Trophoblast cell (in vitro differentiated cells and primary cell): ENCODE data around the gene RDH5.
A peak's percentile ranks its signal among the peaks of the same experiment; 100 is the strongest.

Source experiments
- DNase-seq, 2 donors: peaks; one replicate each; pipeline ENCODE4 v3.0.0-alpha.2; 2016
- H2AFZ ChIP-seq: 2 replicates; pipeline ENCODE4 v1.6.1; 2013; ENCODE audit warnings: low read length, moderate library complexity, mild to moderate bottlenecking; ENCODE audit not compliant: insufficient read depth, poor library complexity
- H2AK5ac ChIP-seq: 2 replicates; pipeline ENCODE4 v1.6.1; 2013; ENCODE audit warnings: mild to moderate bottlenecking, low read length
- H2BK120ac ChIP-seq: 2 replicates; pipeline ENCODE4 v1.6.1; 2013; ENCODE audit warnings: low read length, mild to moderate bottlenecking, moderate library complexity; ENCODE audit not compliant: insufficient read depth, poor library complexity
- H2BK12ac ChIP-seq: 2 replicates; pipeline ENCODE4 v1.6.1; 2013; ENCODE audit warnings: mild to moderate bottlenecking, low read length, moderate library complexity
- H2BK5ac ChIP-seq: 2 replicates; pipeline ENCODE4 v1.6.1; 2013; ENCODE audit warnings: low read length, low read depth, moderate library complexity, mild to moderate bottlenecking; ENCODE audit not compliant: poor library complexity
- H3K14ac ChIP-seq: 2 replicates; pipeline ENCODE4 v1.6.1; 2013; ENCODE audit warnings: mild to moderate bottlenecking, low read length
- H3K18ac ChIP-seq: 2 replicates; pipeline ENCODE4 v1.6.1; 2013; ENCODE audit warnings: mild to moderate bottlenecking, low read length
- H3K23ac ChIP-seq: 2 replicates; pipeline ENCODE4 v1.6.1; 2013; ENCODE audit warnings: low read length
- H3K27ac ChIP-seq: 2 replicates; pipeline ENCODE4 v1.5.1; 2013; ENCODE audit warnings: low read depth, mild to moderate bottlenecking, inconsistent platforms, low read length, moderate library complexity
- H3K27me3 ChIP-seq: 2 replicates; pipeline ENCODE4 v1.6.1; 2013; ENCODE audit warnings: inconsistent platforms, mild to moderate bottlenecking, low read length, moderate library complexity; ENCODE audit not compliant: insufficient read depth
- H3K36me3 ChIP-seq, 2 experiments: 1 replicate in 1 of 2; 2 replicates in 1 of 2; pipeline ENCODE4 v1.6.1; 2013; ENCODE audit warnings: low read length in 2 of 2, mild to moderate bottlenecking in 2 of 2, moderate library complexity in 1 of 2; ENCODE audit not compliant: insufficient read depth in 2 of 2, control insufficient read depth in 1 of 2
- H3K4ac ChIP-seq: 2 replicates; pipeline ENCODE4 v1.6.1; 2013; ENCODE audit warnings: low read depth, mild to moderate bottlenecking, low read length, moderate library complexity
- H3K4me1 ChIP-seq, 2 experiments: 1 replicate in 1 of 2; 2 replicates in 1 of 2; pipeline ENCODE4 v1.6.1; 2013; ENCODE audit warnings: low read length in 2 of 2, mild to moderate bottlenecking in 2 of 2, moderate library complexity in 1 of 2; ENCODE audit not compliant: insufficient read depth in 2 of 2, control insufficient read depth in 1 of 2
- H3K4me2 ChIP-seq: 2 replicates; pipeline ENCODE4 v1.6.1; 2013; ENCODE audit warnings: inconsistent platforms, mild to moderate bottlenecking, low read length, moderate library complexity
- H3K4me3 ChIP-seq: 2 replicates; pipeline ENCODE4 v1.5.1; 2013; ENCODE audit warnings: mild to moderate bottlenecking, low read depth, low read length, inconsistent platforms
- H3K79me1 ChIP-seq: one replicate; pipeline ENCODE4 v1.6.1; 2013; ENCODE audit warnings: low read length
- H3K79me2 ChIP-seq: 2 replicates; pipeline ENCODE4 v1.6.1; 2013; ENCODE audit warnings: low read length, mild to moderate bottlenecking; ENCODE audit not compliant: control insufficient read depth, insufficient read depth, poor library complexity
- H3K9ac ChIP-seq: 2 replicates; pipeline ENCODE4 v1.6.1; 2013; ENCODE audit warnings: mild to moderate bottlenecking, low read length
- H3K9me3 ChIP-seq: 2 replicates; pipeline ENCODE4 v1.6.1; 2013; ENCODE audit warnings: low read depth, mild to moderate bottlenecking, control low read depth, inconsistent platforms, low read length; ENCODE audit not compliant: insufficient read depth
- H4K12ac ChIP-seq: 2 replicates; pipeline ENCODE4 v1.6.1; 2013; ENCODE audit warnings: low read depth, mild to moderate bottlenecking, low read length, moderate library complexity
- H4K8ac ChIP-seq: 2 replicates; pipeline ENCODE4 v1.6.1; 2013; ENCODE audit warnings: low read depth, mild to moderate bottlenecking, low read length, moderate library complexity
- H4K91ac ChIP-seq: one replicate; pipeline ENCODE4 v1.6.1; 2013; ENCODE audit warnings: low read depth, mild to moderate bottlenecking, low read length, moderate library complexity
- WGBS: extraction: QIAGEN DNeasy Blood & Tissue Kit; methylation state at CpG from one replicate; pipeline ENCODE4 v1.1.7; 2013; ENCODE audit warnings: missing lambda C conversion rate; ENCODE audit not compliant: insufficient read length, insufficient coverage; ENCODE audit errors: extremely low coverage; 5-methylcytosine and 5-hydroxymethylcytosine counted together

RDH5 gene

DNA sequence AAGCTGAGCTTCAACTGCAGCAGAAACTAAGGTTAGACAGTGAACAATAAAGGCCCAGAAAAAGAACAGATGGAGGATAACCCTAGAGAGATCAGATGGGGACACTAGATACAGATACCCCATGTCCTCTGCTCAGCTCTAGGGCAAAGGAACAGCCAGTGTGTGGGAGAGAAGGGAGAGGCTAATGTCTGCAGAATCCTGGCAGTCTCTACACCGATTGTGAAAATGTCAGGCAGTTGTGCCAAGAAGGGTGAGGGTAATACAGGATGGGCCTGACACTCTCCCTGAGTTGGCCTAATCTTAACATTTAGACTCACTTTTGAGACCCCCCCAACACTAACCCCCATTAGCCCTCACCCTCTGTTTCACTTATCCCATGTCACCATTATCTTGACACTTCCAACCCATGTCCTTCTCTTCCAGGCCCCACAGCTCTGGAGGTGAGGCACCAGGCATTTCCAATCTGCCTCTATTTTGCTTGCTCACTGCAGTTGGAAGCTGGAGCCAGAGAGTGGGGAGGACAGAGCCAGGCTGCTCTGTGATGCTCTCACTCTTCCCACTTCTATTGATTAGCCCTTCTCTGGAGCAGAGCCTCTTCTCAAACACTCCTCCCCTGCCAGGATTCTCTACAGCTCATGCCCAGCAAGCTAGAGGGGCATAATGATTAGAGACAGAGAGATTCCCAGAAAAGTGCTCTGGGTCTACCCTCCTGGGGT is 7.3 kb upstream of the RDH5 start:
- Histone ChIP-seq H3K79me2 (no peaks in the 10 kb centered on the region), H3K4ac (no peak overlapping the region), H3K18ac (no peak overlapping the region), H2AFZ (no peak overlapping the region), H3K23ac (no peak overlapping the region), H3K79me1 (peaks cover 8% of the 10 kb centered on the region), H4K12ac (no peak overlapping the region), H3K9ac (no peak overlapping the region), H3K36me3 (peaks cover 0 to under 1% of the 10 kb centered on the region in 2 experiments), H2BK12ac (no peak overlapping the region), H2AK5ac (no peak overlapping the region), H3K27ac (no peak overlapping the region), H4K8ac (no peak overlapping the region), H3K9me3 (no peaks in the 10 kb centered on the region), H3K14ac (no peak overlapping the region), H3K4me3 (no peak overlapping the region), H3K27me3 (peaks cover 9% of the 10 kb centered on the region), H3K4me2 (no peak overlapping the region), H2BK120ac (no peak overlapping the region), H4K91ac (no peak overlapping the region), H2BK5ac (no peak overlapping the region), H3K4me1 (peaks cover 16% of the 10 kb centered on the region in 2 experiments)
- DNase-seq = no peak
- WGBS = no CpG with 5 or more reads among the region's 1 CpG

- no peak overlapping the region for H3K4me3 ChIP-seq
These were observed 6.5 kb upstream of the RDH5 start for GRCh38 chr12:55713721-55714120.

GRCh38 chr12:55715169-55715764 is 4.9 kb upstream of the RDH5 start:
- H3K14ac ChIP-seq = no peak overlapping the region
- no peak overlapping the region for H3K9ac ChIP-seq
- H3K79me2 ChIP-seq = no peaks in the 10 kb centered on the region
- no peak overlapping the region for H3K27ac ChIP-seq
- peak overlapping the region; percentile 34 for H4K12ac ChIP-seq
- no peak overlapping the region for H3K18ac ChIP-seq
- H2BK12ac ChIP-seq = no peak overlapping the region
- H4K8ac ChIP-seq = peak overlapping the region; percentile 80
- no peak overlapping the region for H3K4me3 ChIP-seq
- peaks cover 8% of the 10 kb centered on the region for H3K79me1 ChIP-seq
- peaks cover 16 to 20% of the 10 kb centered on the region in 2 experiments for H3K4me1 ChIP-seq
- H4K91ac ChIP-seq = no peak overlapping the region
- H3K9me3 ChIP-seq = peaks cover 2% of the 10 kb centered on the region
- H3K36me3 ChIP-seq = peaks cover 0 to 4% of the 10 kb centered on the region in 2 experiments
- no peak overlapping the region for H2AK5ac ChIP-seq
- H3K27me3 ChIP-seq = no peaks in the 10 kb centered on the region
- no peak overlapping the region for H2BK5ac ChIP-seq
- H3K23ac ChIP-seq = no peak overlapping the region
- H2BK120ac ChIP-seq = no peak overlapping the region
- peak overlapping the region; percentile 93 for H3K4me2 ChIP-seq
- H2AFZ ChIP-seq = peak overlapping the region; percentile 48
- no peak overlapping the region for H3K4ac ChIP-seq
- WGBS = no CpG with 5 or more reads among the region's 7 CpGs
- no peak for DNase-seq

More at GRCh38 chr12:55713721-55714120, 6.5 kb upstream of the RDH5 start:
- peaks cover 8% of the 10 kb centered on the region for H3K79me1 ChIP-seq
- no peaks in the 10 kb centered on the region for H3K9me3 ChIP-seq
- H3K18ac ChIP-seq = no peak overlapping the region
- peaks cover 0 to 1% of the 10 kb centered on the region in 2 experiments for H3K36me3 ChIP-seq
- peaks cover 2% of the 10 kb centered on the region for H3K27me3 ChIP-seq
- H4K12ac ChIP-seq = no peak overlapping the region
- no peak overlapping the region for H2BK120ac ChIP-seq
- no peak overlapping the region for H3K9ac ChIP-seq
- no peaks in the 10 kb centered on the region for H3K79me2 ChIP-seq
- H2AFZ ChIP-seq = no peak overlapping the region
- no peak overlapping the region for H2BK12ac ChIP-seq
- no peak overlapping the region for H2AK5ac ChIP-seq
- no peak overlapping the region for H2BK5ac ChIP-seq
- H4K91ac ChIP-seq = no peak overlapping the region
- DNase-seq = peak in 1 of 2 donors; percentile 40
- WGBS = no CpG with 5 or more reads among the region's 2 CpGs
- H3K23ac ChIP-seq = no peak overlapping the region
- no peak overlapping the region for H3K4me2 ChIP-seq
- no peak overlapping the region for H3K27ac ChIP-seq
- H3K4me1 ChIP-seq = peaks cover 16 to 20% of the 10 kb centered on the region in 2 experiments
- H3K4ac ChIP-seq = no peak overlapping the region
- H4K8ac ChIP-seq = no peak overlapping the region
- H3K14ac ChIP-seq = no peak overlapping the region

DNA sequence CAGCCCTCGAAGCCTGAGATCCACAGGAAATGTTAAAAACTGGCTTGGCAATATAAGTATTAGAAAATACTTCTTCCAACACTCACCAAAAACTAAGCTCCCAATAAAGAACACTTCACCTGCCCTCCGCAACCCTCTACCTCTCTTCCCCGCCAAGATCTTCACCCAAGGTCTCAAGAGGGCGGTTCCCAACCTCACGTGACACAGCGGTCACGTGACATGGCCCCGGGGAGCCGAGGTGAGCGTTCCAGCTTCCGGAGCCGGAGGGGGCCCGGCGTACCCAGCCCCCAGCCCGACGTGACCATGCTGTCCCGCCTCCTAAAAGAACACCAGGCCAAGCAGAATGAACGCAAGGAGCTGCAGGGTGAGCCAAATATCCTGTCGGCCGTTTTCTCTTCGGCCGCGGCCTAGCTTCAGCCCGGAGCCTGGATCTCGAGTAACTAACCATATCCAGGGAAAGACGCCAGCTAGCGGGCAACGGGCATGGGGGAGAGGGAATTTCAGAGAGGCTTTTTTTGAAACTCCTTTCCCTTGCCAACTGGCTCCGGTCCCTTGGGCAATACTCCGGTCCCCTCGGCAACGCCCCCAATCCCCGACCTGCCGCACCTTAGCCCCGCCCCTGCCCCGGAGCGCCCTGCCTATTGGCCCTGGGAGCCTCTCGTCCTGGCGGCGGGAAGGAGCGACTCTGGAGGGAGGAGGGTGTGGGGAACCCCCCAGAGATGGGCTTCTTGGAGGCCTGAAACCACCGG is 4.2 kb upstream of the RDH5 start, which contains the start of gene BLOC1S1:
Gene BLOC1S1 (plus strand): TSS at position 214 of the 749 bp plus-strand sequence. CDS start 6 bp downstream, at position 220.
- Histone ChIP-seq H3K4me1 (peaks cover 16 to 20% of the 10 kb centered on the region in 2 experiments), H3K9me3 (peaks cover 2% of the 10 kb centered on the region), H3K79me2 (no peaks in the 10 kb centered on the region), H3K23ac (no peak within 1 kb of the TSS), H2BK12ac (no peak within 1 kb of the TSS), H2AK5ac (peak within 1 kb of the TSS; percentile 3), H3K36me3 (peaks cover 0 to 4% of the 10 kb centered on the region in 2 experiments), H3K27me3 (no peaks in the 10 kb centered on the region), H2AFZ (peak within 1 kb of the TSS; percentile 74), H2BK5ac (peak within 1 kb of the TSS; percentile 43), H3K4me2 (peak within 1 kb of the TSS; percentile 93), H2BK120ac (peak within 1 kb of the TSS; percentile 35), H3K27ac (peak within 1 kb of the TSS; percentile 90), H3K18ac (peak within 1 kb of the TSS; percentile 27), H3K4ac (no peak within 1 kb of the TSS), H4K91ac (peak within 1 kb of the TSS; percentile 70), H3K14ac (peak within 1 kb of the TSS; percentile 18), H3K9ac (peak within 1 kb of the TSS; percentile 85), H4K8ac (peak within 1 kb of the TSS; percentile 80), H4K12ac (peak within 1 kb of the TSS; percentile 45), H3K4me3 (peak within 1 kb of the TSS; percentile 78), H3K79me1 (peaks cover 8% of the 10 kb centered on the region)
- no CpG with 5 or more reads among the region's 42 CpGs for WGBS
- peak; percentile 93 to 98 for DNase-seq
